Lower lobe of right lung (tissue), 2 donors: ENCODE measurements around the gene RPS6KA6. TPM values are rescaled to one million over a fixed set of nuclear protein-coding genes. Genes with fewer than 3 reads are reported as not detected.

Source experiments
- ATAC-seq, 2 donors: fragments of 200-7000 bp; cut with Tn5 transposase; one replicate each; pipeline ENCODE4 v1.9.1; 2020 to 2022; ENCODE audit warnings: mild to moderate bottlenecking in 2 of 2, moderate library complexity in 2 of 2
- DNase-seq: peaks from one replicate; pipeline ENCODE4 v3.0.0-alpha.2; 2020
- H3K27ac ChIP-seq: fragments of 200-600 bp; one replicate; pipeline ENCODE4 v1.8.0; 2022
- H3K27me3 ChIP-seq: fragments of 200-600 bp; one replicate; pipeline ENCODE4 v1.8.0; 2022; ENCODE audit warnings: low read depth
- H3K36me3 ChIP-seq: fragments of 200-600 bp; one replicate; pipeline ENCODE4 v1.8.0; 2022; ENCODE audit warnings: mild to moderate bottlenecking
- H3K4me1 ChIP-seq: fragments of 200-600 bp; one replicate; pipeline ENCODE4 v1.8.0; 2022
- H3K4me3 ChIP-seq: fragments of 200-600 bp; one replicate; pipeline ENCODE4 v1.8.0; 2022; ENCODE audit warnings: mild to moderate bottlenecking
- H3K9me3 ChIP-seq: fragments of 200-600 bp; one replicate; pipeline ENCODE4 v1.8.0; 2022
- intact Hi-C: fragments of 100-400 bp; cut with DNase I; formaldehyde crosslinking; loops from one replicate; pipeline ENCODE4 v1.11.0; 2022
- total RNA-seq: library from RNA; stranded (reverse); fragmentation: NEBNext Ultra II Directional; extraction: Animal tissue kit (Norgen Biotek cat#: 25700); gene quantifications from one replicate; pipeline ENCODE4 v1.2.1, GENCODE V29; 2021
- TF ChIP-seq, protein P1 (sequence below): fragments of 200-600 bp; IDR thresholded peaks from one replicate; pipeline ENCODE4 v1.8.0; 2022; ENCODE audit warnings: antibody characterized with exemption, mild to moderate bottlenecking
- donor health status: DM: no; HTN: yes; CAD: no; lungs with severe emphysema.

Gene RPS6KA6
- total RNA-seq, 1 donor from 2014 or later: 1.9 TPM

- Histone ChIP-seq H3K27me3 (no peaks in the 10 kb centered on the region), H3K27ac (no peak overlapping the region), H3K4me3 (no peak overlapping the region), H3K4me1 (no peaks in the 10 kb centered on the region), H3K9me3 (no peaks in the 10 kb centered on the region), H3K36me3 (no peaks in the 10 kb centered on the region)
- no peak for ATAC-seq
- TF ChIP-seq, protein P1, sequence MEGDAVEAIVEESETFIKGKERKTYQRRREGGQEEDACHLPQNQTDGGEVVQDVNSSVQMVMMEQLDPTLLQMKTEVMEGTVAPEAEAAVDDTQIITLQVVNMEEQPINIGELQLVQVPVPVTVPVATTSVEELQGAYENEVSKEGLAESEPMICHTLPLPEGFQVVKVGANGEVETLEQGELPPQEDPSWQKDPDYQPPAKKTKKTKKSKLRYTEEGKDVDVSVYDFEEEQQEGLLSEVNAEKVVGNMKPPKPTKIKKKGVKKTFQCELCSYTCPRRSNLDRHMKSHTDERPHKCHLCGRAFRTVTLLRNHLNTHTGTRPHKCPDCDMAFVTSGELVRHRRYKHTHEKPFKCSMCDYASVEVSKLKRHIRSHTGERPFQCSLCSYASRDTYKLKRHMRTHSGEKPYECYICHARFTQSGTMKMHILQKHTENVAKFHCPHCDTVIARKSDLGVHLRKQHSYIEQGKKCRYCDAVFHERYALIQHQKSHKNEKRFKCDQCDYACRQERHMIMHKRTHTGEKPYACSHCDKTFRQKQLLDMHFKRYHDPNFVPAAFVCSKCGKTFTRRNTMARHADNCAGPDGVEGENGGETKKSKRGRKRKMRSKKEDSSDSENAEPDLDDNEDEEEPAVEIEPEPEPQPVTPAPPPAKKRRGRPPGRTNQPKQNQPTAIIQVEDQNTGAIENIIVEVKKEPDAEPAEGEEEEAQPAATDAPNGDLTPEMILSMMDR: no peak
- intact Hi-C loops: no loop called here
- DNase-seq: no peak
Measured at GRCh38 chrX:84218726-84219125, 30.7 kb upstream of the RPS6KA6 start.

GRCh38 chrX:84216881-84217280, 28.9 kb upstream of the RPS6KA6 start:
- Histone ChIP-seq H3K36me3 (no peaks in the 10 kb centered on the region), H3K4me3 (no peak overlapping the region), H3K27ac (no peak overlapping the region), H3K27me3 (no peaks in the 10 kb centered on the region), H3K9me3 (no peaks in the 10 kb centered on the region), H3K4me1 (no peaks in the 10 kb centered on the region)
- ATAC-seq (no peak), DNase-seq (no peak)
- TF ChIP-seq, protein P1: no peak
- intact Hi-C loops: no loop called here

GRCh38 chrX:84216406-84216805, 28.4 kb upstream of the RPS6KA6 start:
- no peaks in the 10 kb centered on the region for H3K27me3 ChIP-seq
- no peaks in the 10 kb centered on the region for H3K36me3 ChIP-seq
- TF ChIP-seq, protein P1: no peak
- ATAC-seq (no peak), DNase-seq (no peak)
- H3K27ac ChIP-seq: no peak overlapping the region
- no peaks in the 10 kb centered on the region for H3K4me1 ChIP-seq
- H3K4me3 ChIP-seq: no peak overlapping the region
- H3K9me3 ChIP-seq: no peaks in the 10 kb centered on the region
- intact Hi-C loops: no loop called here

- no peaks in the 10 kb centered on the region for H3K27me3 ChIP-seq
- no peak overlapping the region for H3K27ac ChIP-seq
- H3K4me1 ChIP-seq: no peaks in the 10 kb centered on the region
- TF ChIP-seq, protein P1: no peak
- intact Hi-C loops: no loop called here
- DNase-seq (no peak), ATAC-seq (no peak)
- no peak overlapping the region for H3K4me3 ChIP-seq
- H3K36me3 ChIP-seq: no peaks in the 10 kb centered on the region
- H3K9me3 ChIP-seq: no peaks in the 10 kb centered on the region
Measured at GRCh38 chrX:84205276-84205675, 17.3 kb upstream of the RPS6KA6 start.

DNA sequence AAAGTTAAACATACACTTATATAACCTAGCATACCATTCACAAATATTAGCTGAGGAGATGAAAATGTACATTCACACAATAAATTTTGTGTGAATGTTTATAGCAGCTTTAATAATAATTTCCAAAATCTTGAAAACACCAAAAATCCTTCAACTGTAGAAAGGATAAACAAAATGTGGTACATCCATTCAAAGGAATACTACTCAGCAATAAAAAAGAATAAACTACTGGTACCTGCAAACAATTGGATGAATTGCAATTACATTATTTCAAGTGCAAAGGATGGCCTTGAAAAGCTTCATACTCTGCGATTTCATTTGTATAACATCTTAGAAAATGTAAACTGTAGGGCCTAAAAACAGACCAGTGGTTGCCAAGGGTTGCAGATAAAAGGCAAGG, 11.7 kb upstream of the RPS6KA6 start:
- H3K27me3 ChIP-seq: no peaks in the 10 kb centered on the region

More for the DNA sequence above, 11.7 kb upstream of the RPS6KA6 start:
- DNase-seq: no peak
- Histone ChIP-seq H3K9me3 (no peaks in the 10 kb centered on the region), H3K4me1 (no peaks in the 10 kb centered on the region), H3K27ac (no peak overlapping the region), H3K4me3 (no peak overlapping the region), H3K36me3 (no peaks in the 10 kb centered on the region)
- TF ChIP-seq, protein P1: no peak
- ATAC-seq: no peak
- intact Hi-C loops: no loop called here
